Natural killer cell (primary cell): ENCODE measurements around the gene ATP11C. TPM values are rescaled to one million over a fixed set of nuclear protein-coding genes. Genes with fewer than 3 reads are reported as not detected.
A peak's percentile ranks its signal among the peaks of the same experiment; 100 is the strongest.

ENCODE experiments used
- ATAC-seq, 3 donors: fragments of 150-1000 bp in 2 of 3; fragments of 200-7000 bp in 1 of 3; cut with Tn5 transposase; 1 replicate in 1 of 3; 2 replicates in 2 of 3; pipeline ENCODE4 v1.10.0; 2021; ENCODE audit warnings: mild to moderate bottlenecking in 2 of 3, moderate library complexity in 2 of 3
- DNase-seq, 2 donors: peaks; one replicate each; pipeline versions ENCODE4 v3.0.0 to v3.0.0-alpha.2; 2013 to 2021; ENCODE audit warnings: mixed read lengths in 1 of 2
- H3K27ac ChIP-seq: one replicate; pipeline ENCODE4 v1.5.1; 2013; ENCODE audit warnings: mild to moderate bottlenecking, low read length
- H3K27me3 ChIP-seq: one replicate; pipeline ENCODE4 v1.6.1; 2013; ENCODE audit warnings: low read length; ENCODE audit not compliant: control insufficient read depth, insufficient read depth
- H3K36me3 ChIP-seq: one replicate; pipeline ENCODE4 v1.6.1; 2013; ENCODE audit warnings: low read length; ENCODE audit not compliant: control insufficient read depth, insufficient read depth
- H3K4me1 ChIP-seq: one replicate; pipeline ENCODE4 v1.6.1; 2013; ENCODE audit warnings: low read length; ENCODE audit not compliant: control insufficient read depth, insufficient read depth
- H3K4me3 ChIP-seq: one replicate; pipeline ENCODE4 v1.5.1; 2013; ENCODE audit warnings: low read length
- H3K9me3 ChIP-seq: one replicate; pipeline ENCODE4 v1.6.1; 2013; ENCODE audit warnings: low read length; ENCODE audit not compliant: control insufficient read depth, insufficient read depth
- H3K27ac Mint-ChIP-seq, 2 donors: one replicate each; pipeline ENCODE4 v1.8.0; 2022; ENCODE audit warnings: mild to moderate bottlenecking in 2 of 2, mixed read lengths in 2 of 2, moderate library complexity in 1 of 2
- H3K27me3 Mint-ChIP-seq, 2 donors: one replicate each; pipeline ENCODE4 v1.8.0; 2022; ENCODE audit warnings: low read depth in 2 of 2, mixed read lengths in 2 of 2
- H3K36me3 Mint-ChIP-seq: one replicate; pipeline ENCODE4 v1.8.0; 2022; ENCODE audit warnings: mixed read lengths
- H3K4me1 Mint-ChIP-seq, 2 donors: one replicate each; pipeline ENCODE4 v1.8.0; 2022; ENCODE audit warnings: mixed read lengths in 2 of 2
- H3K4me3 Mint-ChIP-seq: one replicate; pipeline ENCODE4 v1.8.0; 2022; ENCODE audit warnings: mild to moderate bottlenecking, moderate library complexity, mixed read lengths
- H3K9me3 Mint-ChIP-seq, 2 donors: one replicate each; pipeline ENCODE4 v1.8.0; 2022; ENCODE audit warnings: mixed read lengths in 2 of 2
- WGBS: methylation state at CpG from one replicate; pipeline ENCODE4 v1.1.7; 2013; ENCODE audit warnings: missing lambda C conversion rate; ENCODE audit not compliant: insufficient coverage; 5-methylcytosine and 5-hydroxymethylcytosine counted together
- intact Hi-C: fragments of 100-400 bp; cut with micrococcal nuclease; formaldehyde crosslinking; loops from one replicate; pipeline ENCODE4 v1.14.2; 2022
- total RNA-seq, 4 donors: library from RNA; stranded (reverse); fragments of 120-200 nt in 1 of 4; gene quantifications; one replicate each; pipeline versions ENCODE4 v1.2.3 to v1.2.4, GENCODE V29; 2013 to 2022
- TF ChIP-seq, protein P1 (sequence below): fragments of 200-600 bp; IDR thresholded peaks from one replicate; pipeline ENCODE4 v1.8.0; 2022; ENCODE audit warnings: antibody characterized with exemption

The ATP11C gene
- total RNA-seq, 3 donors from 2014 or later (not counting 1 experiment from before 2014, with no cell fraction given), result 20.0 to 24.3 (median 24.0) TPM

- 88% methylated on average over 3 of the region's 3 CpGs for WGBS
- ATAC-seq (no peak), DNase-seq (no peak)
- Histone ChIP-seq H3K27ac (no peak overlapping the region), H3K27me3 (no peaks in the 10 kb centered on the region), H3K9me3 (no peaks in the 10 kb centered on the region), H3K4me3 (no peak overlapping the region), H3K36me3 (no peaks in the 10 kb centered on the region), H3K4me1 (no peaks in the 10 kb centered on the region)
- Mint-ChIP-seq H3K4me3 (no peak overlapping the region), H3K4me1 (no peaks in the 10 kb centered on the region), H3K27ac (no peak overlapping the region), H3K36me3 (no peaks in the 10 kb centered on the region), H3K27me3 (no peaks in the 10 kb centered on the region), H3K9me3 (no peaks in the 10 kb centered on the region)
- TF ChIP-seq, protein P1, sequence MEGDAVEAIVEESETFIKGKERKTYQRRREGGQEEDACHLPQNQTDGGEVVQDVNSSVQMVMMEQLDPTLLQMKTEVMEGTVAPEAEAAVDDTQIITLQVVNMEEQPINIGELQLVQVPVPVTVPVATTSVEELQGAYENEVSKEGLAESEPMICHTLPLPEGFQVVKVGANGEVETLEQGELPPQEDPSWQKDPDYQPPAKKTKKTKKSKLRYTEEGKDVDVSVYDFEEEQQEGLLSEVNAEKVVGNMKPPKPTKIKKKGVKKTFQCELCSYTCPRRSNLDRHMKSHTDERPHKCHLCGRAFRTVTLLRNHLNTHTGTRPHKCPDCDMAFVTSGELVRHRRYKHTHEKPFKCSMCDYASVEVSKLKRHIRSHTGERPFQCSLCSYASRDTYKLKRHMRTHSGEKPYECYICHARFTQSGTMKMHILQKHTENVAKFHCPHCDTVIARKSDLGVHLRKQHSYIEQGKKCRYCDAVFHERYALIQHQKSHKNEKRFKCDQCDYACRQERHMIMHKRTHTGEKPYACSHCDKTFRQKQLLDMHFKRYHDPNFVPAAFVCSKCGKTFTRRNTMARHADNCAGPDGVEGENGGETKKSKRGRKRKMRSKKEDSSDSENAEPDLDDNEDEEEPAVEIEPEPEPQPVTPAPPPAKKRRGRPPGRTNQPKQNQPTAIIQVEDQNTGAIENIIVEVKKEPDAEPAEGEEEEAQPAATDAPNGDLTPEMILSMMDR, result no peak
- intact Hi-C loops, result no loop called here
These were observed 16.9 kb upstream of the ATP11C start for GRCh38 chrX:139949703-139950102.

- DNase-seq (no peak), ATAC-seq (no peak)
- no peak overlapping the region for H3K4me3 ChIP-seq
- Mint-ChIP-seq H3K4me1 (no peaks in the 10 kb centered on the region), H3K27me3 (peaks cover 5 to 10% of the 10 kb centered on the region in 2 donors), H3K4me3 (no peak overlapping the region), H3K27ac (no peak overlapping the region), H3K9me3 (no peaks in the 10 kb centered on the region), H3K36me3 (no peaks in the 10 kb centered on the region)
- intact Hi-C loops, result no loop called here
- no peaks in the 10 kb centered on the region for H3K4me1 ChIP-seq
- H3K36me3 ChIP-seq, result no peaks in the 10 kb centered on the region
- no CpG with 5 or more reads among the region's 3 CpGs for WGBS
- no peaks in the 10 kb centered on the region for H3K27me3 ChIP-seq
- H3K9me3 ChIP-seq, result no peaks in the 10 kb centered on the region
- no peak overlapping the region for H3K27ac ChIP-seq
- TF ChIP-seq, protein P1, result no peak
These were observed 12.2 kb upstream of the ATP11C start for GRCh38 chrX:139945075-139945474.

GRCh38 chrX:139936259-139936658 lies 3.4 kb upstream of the ATP11C start:
- H3K4me3 Mint-ChIP-seq, result no peak overlapping the region
- peaks cover 0 to under 1% of the 10 kb centered on the region in 2 donors for H3K4me1 Mint-ChIP-seq
- no peaks in the 10 kb centered on the region for H3K27me3 ChIP-seq
- no peak overlapping the region for H3K27ac Mint-ChIP-seq
- intact Hi-C loops, result no loop called here
- H3K9me3 Mint-ChIP-seq, result no peaks in the 10 kb centered on the region
- peaks cover 0 to 4% of the 10 kb centered on the region in 2 donors for H3K27me3 Mint-ChIP-seq
- no peak for ATAC-seq
- H3K36me3 Mint-ChIP-seq, result no peaks in the 10 kb centered on the region
- H3K9me3 ChIP-seq, result no peaks in the 10 kb centered on the region
- no peak overlapping the region for H3K4me3 ChIP-seq
- H3K27ac ChIP-seq, result no peak overlapping the region
- DNase-seq, result peak in 1 of 2 donors; percentile 30
- peaks cover 9% of the 10 kb centered on the region for H3K4me1 ChIP-seq
- no peaks in the 10 kb centered on the region for H3K36me3 ChIP-seq
- TF ChIP-seq, protein P1, result no peak

DNA sequence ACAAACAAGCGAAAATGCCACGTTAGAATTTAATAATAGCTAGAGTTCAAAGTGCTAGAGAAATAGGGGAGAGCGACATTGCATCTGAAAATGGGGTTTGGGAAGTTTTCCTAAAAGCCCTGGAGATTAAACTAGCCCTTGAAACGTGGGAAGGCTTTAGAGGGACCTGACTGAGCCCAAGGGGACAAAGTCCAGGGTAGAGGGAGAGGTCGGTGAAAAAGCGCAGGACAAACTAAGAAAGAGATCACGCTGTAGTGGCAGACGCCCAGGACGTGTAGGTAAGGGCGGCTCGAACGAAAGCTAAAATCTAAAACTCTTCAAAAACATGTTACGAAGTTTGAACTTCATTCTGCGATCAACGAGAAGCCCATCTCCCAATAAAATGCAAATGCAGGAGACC lies 1.1 kb upstream of the ATP11C start:
- peaks cover 11% of the 10 kb centered on the region for H3K4me1 ChIP-seq

More for the DNA sequence above, 1.1 kb upstream of the ATP11C start:
- H3K27ac Mint-ChIP-seq, result no peak overlapping the region
- H3K4me3 Mint-ChIP-seq, result peak overlapping the region; percentile 95
- intact Hi-C loops, result no loop called here
- DNase-seq, result no peak
- H3K9me3 Mint-ChIP-seq, result no peaks in the 10 kb centered on the region
- Histone ChIP-seq H3K4me3 (no peak overlapping the region), H3K9me3 (no peaks in the 10 kb centered on the region), H3K27ac (no peak overlapping the region), H3K36me3 (no peaks in the 10 kb centered on the region), H3K27me3 (no peaks in the 10 kb centered on the region)
- H3K4me1 Mint-ChIP-seq, result peaks cover 8 to 13% of the 10 kb centered on the region in 2 donors
- no peak for ATAC-seq
- no peaks in the 10 kb centered on the region for H3K36me3 Mint-ChIP-seq
- WGBS, result 86% methylated on average over 14 of the region's 15 CpGs
- TF ChIP-seq, protein P1, result no peak
- peaks cover 0 to 10% of the 10 kb centered on the region in 2 donors for H3K27me3 Mint-ChIP-seq
